Colon (tissue), 2 donors: ENCODE measurements around the gene CAMK1D.
"Not testable (repeated sequence)": the region's sequence is repeated elsewhere in the genome, so short reads cannot be mapped to it uniquely, and the experiment has no call there.

Source experiments
- FAIRE-seq: peaks from 2 replicates; lab custom pipeline; 2012; peaks lifted over from hg19 to GRCh38; lab: Jason Lieb, UNC
- donor health status: control.
- donor health status: control.

The CAMK1D gene

GRCh38 chr10:12340937-12341336 is 8.4 kb upstream of the CAMK1D start:
- FAIRE-seq: no peak

- no peak for FAIRE-seq
These were observed 7.8 kb upstream of the CAMK1D start for GRCh38 chr10:12341526-12341925.

GRCh38 chr10:12344375-12345110 is 4.8 kb upstream of the CAMK1D start:
- no peak for FAIRE-seq

GRCh38 chr10:12346707-12347106 is 2.6 kb upstream of the CAMK1D start:
- no peak for FAIRE-seq

- FAIRE-seq: no peak
These were observed 965 bp upstream of the CAMK1D start for GRCh38 chr10:12348294-12348869.

- FAIRE-seq: no peak
These were observed 351 bp downstream of the CAMK1D start for GRCh38 chr10:12349629-12350166.

- FAIRE-seq: no peak
These were observed 973 bp downstream of the CAMK1D start for GRCh38 chr10:12350167-12350872.

- FAIRE-seq: no peak
These were observed 1.6 kb downstream of the CAMK1D start for GRCh38 chr10:12350925-12351324.

- FAIRE-seq: no peak
These were observed 2.1 kb downstream of the CAMK1D start for GRCh38 chr10:12351447-12351846.

GRCh38 chr10:12351889-12352288 is 2.5 kb downstream of the CAMK1D start:
- FAIRE-seq: no peak

GRCh38 chr10:12353399-12354242 is 4.3 kb downstream of the CAMK1D start:
- no peak for FAIRE-seq

GRCh38 chr10:12354696-12355095 is 5.3 kb downstream of the CAMK1D start:
- not testable (repeated sequence) for FAIRE-seq

- FAIRE-seq: no peak
These were observed 6.0 kb downstream of the CAMK1D start for GRCh38 chr10:12355384-12355783.

GRCh38 chr10:12357525-12358151 is 8.3 kb downstream of the CAMK1D start:
- FAIRE-seq: no peak

- no peak for FAIRE-seq
These were observed 9.7 kb downstream of the CAMK1D start for GRCh38 chr10:12358863-12359564.

GRCh38 chr10:12360461-12360860 is 11.1 kb downstream of the CAMK1D start:
- FAIRE-seq: no peak

- FAIRE-seq: not testable (repeated sequence)
These were observed 11.8 kb downstream of the CAMK1D start for GRCh38 chr10:12361115-12361514.

GRCh38 chr10:12364559-12364958 is 15.2 kb downstream of the CAMK1D start:
- FAIRE-seq: no peak

GRCh38 chr10:12367272-12367671 is 17.9 kb downstream of the CAMK1D start:
- no peak for FAIRE-seq

- no peak for FAIRE-seq
These were observed 20.6 kb downstream of the CAMK1D start for GRCh38 chr10:12369982-12370381.

- no peak for FAIRE-seq
These were observed 23.5 kb downstream of the CAMK1D start for GRCh38 chr10:12372846-12373245.
